RKO (cell line): ENCODE data around the gene KCNN3.

Source experiments
- DNase-seq: peaks from one replicate; pipeline ENCODE4 v3.0.0-alpha.2; 2016; ENCODE audit warnings: low spot score

Gene KCNN3

GRCh38 chr1:154840269-154841176, 29.6 kb downstream of the KCNN3 start:
- no peak for DNase-seq

- DNase-seq, result no peak
Observed at GRCh38 chr1:154839691-154840090, 30.4 kb downstream of the KCNN3 start.

DNA sequence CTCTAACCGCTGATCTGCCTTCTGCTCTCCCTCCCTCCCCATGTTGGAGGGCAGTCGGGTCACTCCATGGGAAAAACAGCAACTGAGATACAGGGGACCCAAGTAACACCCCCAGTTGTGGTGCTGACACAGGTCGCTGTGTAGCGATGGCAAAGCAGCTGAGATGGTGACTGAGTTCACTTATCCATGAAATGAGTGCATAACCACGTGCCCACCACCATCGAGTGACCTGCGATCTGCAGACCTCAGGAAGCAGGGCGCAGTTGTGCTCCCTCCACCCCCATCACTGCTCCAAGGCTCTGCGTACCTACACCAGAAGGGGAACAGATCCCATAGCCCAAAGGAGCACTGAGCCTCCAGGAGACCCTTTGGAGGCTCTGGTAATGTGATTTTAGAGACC, 31.1 kb downstream of the KCNN3 start:
- no peak for DNase-seq

DNA sequence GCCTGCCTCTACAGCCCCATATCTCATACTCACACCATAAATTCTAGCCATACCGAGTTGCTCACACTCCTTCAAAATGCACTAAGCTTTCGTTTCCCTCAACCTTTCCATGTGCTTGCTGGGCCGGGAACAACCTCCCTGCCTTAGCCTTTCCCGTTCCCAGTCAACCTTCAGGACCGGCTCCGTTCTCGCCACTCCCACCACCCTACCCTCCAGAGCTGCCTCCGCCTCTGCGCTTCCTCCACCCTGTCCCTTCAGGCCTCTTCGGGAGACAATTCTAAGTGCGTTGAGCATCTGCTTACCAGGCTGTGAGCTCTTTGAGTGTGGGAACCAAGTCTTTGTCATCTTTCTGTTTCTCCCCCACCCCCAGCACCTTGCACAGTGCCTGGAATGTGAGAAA, 31.6 kb downstream of the KCNN3 start:
- DNase-seq, result no peak

- DNase-seq, result no peak
Observed at GRCh38 chr1:154837672-154838171, 32.4 kb downstream of the KCNN3 start.

- DNase-seq, result no peak
Observed at GRCh38 chr1:154837034-154837671, 32.9 kb downstream of the KCNN3 start.

DNA sequence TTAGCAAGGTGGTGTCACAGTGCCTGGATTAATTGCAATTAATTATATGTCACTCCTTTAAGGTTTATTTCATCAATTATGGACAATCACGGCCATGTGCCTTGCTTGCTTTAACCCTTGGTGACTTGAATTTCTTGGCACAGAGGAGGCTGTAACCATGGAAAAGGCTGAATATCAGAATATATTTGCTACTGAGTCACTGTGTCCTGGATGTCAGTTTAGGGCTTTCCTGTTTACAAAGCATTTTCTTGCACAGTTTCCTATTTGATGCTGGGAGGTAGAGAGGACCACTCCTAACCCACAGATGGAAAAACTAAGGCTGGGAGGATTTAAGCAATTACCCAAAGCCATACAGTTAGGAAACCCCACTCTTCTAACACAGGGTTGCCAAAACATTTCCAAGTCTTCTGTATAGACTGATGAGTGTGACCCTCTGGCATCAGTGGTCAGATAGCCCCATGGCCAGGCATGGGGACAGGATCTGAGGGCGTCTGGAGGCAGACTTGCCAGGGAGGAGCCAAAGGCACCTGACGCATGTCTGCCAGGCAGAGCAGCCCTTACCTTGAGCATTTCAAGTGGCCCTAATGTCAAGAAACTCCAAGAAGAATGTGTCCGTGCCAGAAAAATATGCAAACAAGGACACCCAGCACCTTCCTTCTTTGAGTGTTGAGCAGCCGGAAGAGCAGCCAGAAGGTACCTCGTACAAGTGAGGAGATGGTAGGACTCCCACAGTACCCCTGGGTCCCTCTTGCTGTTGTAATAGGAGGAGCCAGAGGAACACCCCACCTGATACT, 34.4 kb downstream of the KCNN3 start:
- DNase-seq, result no peak

- no peak for DNase-seq
Observed at GRCh38 chr1:154833841-154834240, 36.2 kb downstream of the KCNN3 start.

- DNase-seq, result no peak
Observed at GRCh38 chr1:154833209-154833608, 36.9 kb downstream of the KCNN3 start.

DNA sequence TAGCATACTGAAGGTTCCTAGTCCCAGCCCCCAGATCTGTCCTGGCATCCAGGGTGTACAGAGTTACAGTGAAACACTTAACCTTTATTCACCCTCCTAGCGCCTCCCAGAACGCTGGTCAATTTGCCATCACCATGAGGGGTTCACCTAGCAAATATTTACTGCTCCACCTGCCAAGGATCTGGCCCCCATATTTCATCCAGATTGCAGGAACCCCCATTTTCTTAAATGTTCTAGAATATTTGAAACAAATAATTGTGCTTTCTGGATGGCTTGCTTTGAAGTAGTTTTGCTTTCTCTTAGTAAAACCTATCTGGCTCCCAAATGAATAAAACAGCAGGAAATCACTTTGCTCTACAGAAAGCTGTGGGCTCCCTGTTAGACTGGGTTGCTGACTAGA, 37.7 kb downstream of the KCNN3 start:
- DNase-seq, result no peak

- DNase-seq, result no peak
Observed at GRCh38 chr1:154831462-154831861, 38.6 kb downstream of the KCNN3 start.

GRCh38 chr1:154829062-154829461, 41.0 kb downstream of the KCNN3 start:
- DNase-seq, result no peak

DNA sequence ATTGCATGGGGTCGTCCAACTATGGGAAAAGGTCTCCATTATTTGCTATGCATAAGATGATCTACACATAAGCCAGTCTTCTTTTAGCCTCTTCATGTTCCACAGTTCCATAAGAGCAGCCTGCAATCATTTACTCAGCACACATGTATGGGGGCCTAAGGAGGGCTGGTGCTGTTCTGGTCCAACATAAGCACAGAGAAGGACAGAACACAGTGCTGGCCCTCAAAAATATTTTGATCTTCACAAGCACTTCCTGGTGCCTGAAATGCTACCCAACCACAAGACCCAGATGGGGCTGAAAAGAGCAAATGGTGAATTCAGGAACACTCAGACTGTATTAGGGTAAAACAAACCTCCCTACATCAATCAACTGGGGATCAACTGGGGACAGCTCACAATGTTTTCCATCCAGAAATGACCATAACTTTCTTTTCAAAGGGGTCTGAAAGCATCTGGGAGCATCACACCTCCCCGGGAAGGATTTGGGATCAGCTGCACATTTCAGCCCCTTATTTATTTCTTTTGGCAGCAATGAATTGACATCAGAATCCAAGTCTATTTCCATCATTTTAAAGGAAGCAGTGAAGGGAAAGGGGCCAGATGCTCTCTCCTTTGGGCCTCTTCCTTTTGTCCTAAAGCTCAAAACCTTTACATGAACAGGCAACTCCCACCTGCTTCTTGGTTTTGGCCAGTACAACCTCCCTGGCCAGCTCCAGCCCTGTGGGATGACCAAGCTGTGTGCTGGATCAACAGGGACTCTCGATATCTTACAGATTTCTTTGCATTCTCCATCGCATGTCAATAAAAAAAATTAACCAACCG, 45.7 kb downstream of the KCNN3 start:
- DNase-seq, result no peak

GRCh38 chr1:154822717-154823116, 47.4 kb downstream of the KCNN3 start:
- no peak for DNase-seq

DNA sequence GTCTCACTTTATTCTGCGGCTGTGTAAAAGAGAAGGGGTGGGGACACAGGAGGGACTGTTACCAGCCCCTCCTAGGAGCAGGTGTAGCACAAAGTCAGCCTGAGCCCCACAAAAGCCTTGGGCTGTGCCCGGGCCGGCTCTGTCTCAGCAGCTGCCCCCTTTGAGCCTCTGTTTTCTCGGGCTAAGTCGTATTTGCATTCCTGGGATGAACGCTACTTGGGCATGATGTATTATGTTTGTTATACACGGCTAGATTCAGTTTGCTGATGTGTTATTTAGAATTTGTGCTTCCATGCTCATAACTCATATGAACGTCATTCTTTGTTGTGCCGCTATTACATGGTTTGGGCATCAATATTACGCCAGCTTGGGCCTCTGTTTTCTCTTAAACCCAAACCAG, 47.8 kb downstream of the KCNN3 start:
- no peak for DNase-seq

- no peak for DNase-seq
Observed at GRCh38 chr1:154821083-154821482, 49.0 kb downstream of the KCNN3 start.

DNA sequence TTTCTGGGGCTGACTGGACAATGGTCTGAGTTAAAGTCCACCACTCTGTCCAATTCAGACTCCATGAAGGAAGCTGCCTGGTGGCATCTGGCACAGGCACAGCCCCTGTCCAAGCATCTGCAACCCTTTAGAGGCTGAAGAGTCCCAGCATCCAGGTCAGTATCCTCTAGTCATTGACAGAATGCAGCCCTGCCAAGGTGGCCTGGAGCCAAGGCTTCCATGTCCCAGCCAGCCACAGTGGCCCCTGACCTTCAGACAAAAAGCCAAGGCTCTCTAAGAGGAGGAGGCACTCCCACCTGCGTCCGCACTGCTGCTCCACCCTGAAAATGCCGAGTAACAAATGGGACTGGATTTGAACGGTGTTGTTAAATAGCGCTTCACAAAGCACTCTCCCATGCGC, 49.4 kb downstream of the KCNN3 start:
- DNase-seq, result no peak

GRCh38 chr1:154819628-154820590, 50.2 kb downstream of the KCNN3 start:
- no peak for DNase-seq

GRCh38 chr1:154818911-154819310, 51.2 kb downstream of the KCNN3 start:
- DNase-seq, result no peak

DNA sequence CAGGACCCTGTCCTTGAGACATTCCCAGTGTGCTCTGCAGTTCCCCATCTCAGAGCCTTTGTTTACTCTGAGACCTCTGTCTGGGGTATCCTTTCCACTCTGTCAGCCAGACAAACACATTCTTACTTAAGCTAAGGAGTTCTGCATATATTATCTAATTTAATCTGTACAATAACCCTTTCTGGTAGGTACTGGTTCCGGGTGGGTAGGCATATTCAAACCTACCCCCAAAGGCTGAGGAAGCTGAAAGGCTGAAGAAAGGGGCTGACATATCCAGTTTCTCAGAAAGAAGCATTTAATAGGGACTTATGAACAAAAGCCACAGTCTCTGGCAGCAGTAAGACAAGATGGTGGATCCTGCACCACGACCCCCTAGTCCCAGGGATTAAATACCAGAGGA, 53.1 kb downstream of the KCNN3 start:
- DNase-seq, result no peak
